K562 (cell line): ENCODE data around the gene AQR. TPM values are rescaled to one million over a fixed set of nuclear protein-coding genes. Genes with fewer than 3 reads are reported as not detected.

Source experiments
- ATAC-seq: fragments of 200-7000 bp; cut with Tn5 transposase; 3 replicates; pipeline ENCODE4 v1.9.1; 2020; ENCODE audit warnings: moderate library complexity
- BruUV-seq: library from RNA; stranded (reverse); fragments of 400-500 nt; replicated peaks from 2 replicates; lab custom pipeline; 2021; lab: Mats Ljungman, UMichigan
- CTCF ChIA-PET: fragments of 300-600 bp; formaldehyde crosslinking; extraction: SDS; loops from one replicate; lab custom pipeline; 2021; ENCODE audit warnings: low intra/inter-chr PET ratio; lab: Yijun Ruan, JAX
- POLR2A ChIA-PET: fragments of 300-600, 350-650 bp; sonication (Branson Sonifier 250); formaldehyde crosslinking; extraction: SDS; loops from one replicate; lab custom pipeline; 2021; ENCODE audit warnings: antibody characterized with exemption, inconsistent platforms; lab: Yijun Ruan, JAX
- DNase-seq, 4 experiments: peaks; one replicate each; pipeline versions ENCODE4 v3.0.0 to v3.0.0-alpha.2; 2011 to 2018; ENCODE audit warnings: low spot score in 3 of 4, mixed read lengths in 3 of 4; ENCODE audit errors: extremely low read depth in 1 of 4
- FAIRE-seq: peaks from 2 replicates; lab custom pipeline; 2011; peaks lifted over from hg19 to GRCh38; lab: Jason Lieb, UNC
- H2AFZ ChIP-seq: 2 replicates; pipeline ENCODE4 v1.6.0; 2011; ENCODE audit warnings: low read depth, low read length, control low read depth, inconsistent platforms
- H3K27ac ChIP-seq: fragments of 200-600 bp; 3 replicates; pipeline ENCODE4 v1.8.0; 2011; ENCODE audit warnings: low read depth, mild to moderate bottlenecking, control low read depth, inconsistent platforms, low read length, moderate library complexity, mixed read lengths; ENCODE audit errors: extremely low read depth
- H3K27me3 ChIP-seq, 2 experiments: fragments of 300-600 bp in 1 of 2; 2 replicates in 1 of 2; 3 replicates in 1 of 2; pipeline versions ENCODE4 v1.6.0 to v1.8.0; 2011; ENCODE audit warnings: inconsistent platforms in 2 of 2, low read length in 2 of 2, mild to moderate bottlenecking in 1 of 2, mixed read lengths in 1 of 2, moderate library complexity in 1 of 2; ENCODE audit not compliant: control insufficient read depth in 2 of 2, insufficient read depth in 2 of 2
- H3K36me3 ChIP-seq: fragments of 300-600 bp; 3 replicates; pipeline ENCODE4 v1.8.0; 2011; ENCODE audit warnings: mild to moderate bottlenecking, low read length, inconsistent platforms; ENCODE audit not compliant: control insufficient read depth, insufficient read depth
- H3K4me1 ChIP-seq, 2 experiments: fragments of 200-600 bp in 1 of 2; replicated peaks in 1 of 2; 2 replicates in 1 of 2; 3 replicates in 1 of 2; pipeline versions ENCODE4 v1.5.1 to v1.8.0; 2011; ENCODE audit warnings: inconsistent platforms in 2 of 2, low read length in 2 of 2, mild to moderate bottlenecking in 1 of 2, mixed read lengths in 1 of 2, moderate library complexity in 1 of 2; ENCODE audit not compliant: control insufficient read depth in 2 of 2, insufficient read depth in 2 of 2
- H3K4me2 ChIP-seq: 2 replicates; pipeline ENCODE4 v1.6.1; 2011; ENCODE audit warnings: low read length, control low read depth, inconsistent platforms, mixed read lengths; ENCODE audit not compliant: insufficient read depth
- H3K4me3 ChIP-seq: fragments of 200-600 bp; sonication (generic), shearing (Covaris generic); 2 replicates; pipeline ENCODE4 v1.5.1; 2016; ENCODE audit warnings: control low read depth, inconsistent platforms
- H3K79me2 ChIP-seq: fragments of 200-600 bp; 3 replicates; pipeline ENCODE4 v1.8.0; 2011; ENCODE audit warnings: low read length, inconsistent platforms; ENCODE audit not compliant: control insufficient read depth, insufficient read depth
- H3K9ac ChIP-seq, 2 experiments: 2 replicates each; pipeline versions ENCODE4 v1.6.0 to v1.6.1; 2011; ENCODE audit warnings: low read depth in 2 of 2, low read length in 2 of 2, control low read depth in 1 of 2, inconsistent platforms in 1 of 2, mild to moderate bottlenecking in 1 of 2, mixed read lengths in 1 of 2; ENCODE audit not compliant: insufficient read depth in 1 of 2
- H3K9me1 ChIP-seq: one replicate; pipeline ENCODE4 v1.6.0; 2011; ENCODE audit warnings: inconsistent platforms, mild to moderate bottlenecking, low read length, moderate library complexity; ENCODE audit not compliant: control insufficient read depth, insufficient read depth
- H3K9me3 ChIP-seq: replicated peaks from 2 replicates; pipeline ENCODE4 v1.5.1; 2011; ENCODE audit warnings: low read depth, low read length, inconsistent platforms; ENCODE audit not compliant: control insufficient read depth, insufficient read depth
- H4K20me1 ChIP-seq: replicated peaks from 2 replicates; pipeline ENCODE4 v1.6.1; 2011; ENCODE audit warnings: low read length, inconsistent platforms, mixed read lengths; ENCODE audit not compliant: control insufficient read depth, insufficient read depth
- ATF3 ChIP-seq, 2 experiments: fragments of 450-650 bp in 1 of 2; sonication (generic) in 1 of 2; formaldehyde crosslinking in 1 of 2; IDR thresholded peaks in 1 of 2; conservative IDR thresholded peaks in 1 of 2; 2 replicates each; pipeline versions ENCODE4 v1.6.1 to v1.8.1; 2016 to 2023; ENCODE audit warnings: mild to moderate bottlenecking in 2 of 2, moderate library complexity in 2 of 2, inconsistent platforms in 1 of 2, missing genetic modification reagents in 1 of 2
- CXXC5 ChIP-seq: fragments of 250-450 bp; sonication (Bioruptor Pico); IDR thresholded peaks from 2 replicates; pipeline ENCODE4 v1.8.0; 2022; ENCODE audit warnings: inconsistent platforms, mild to moderate bottlenecking, moderate library complexity
- EGR1 ChIP-seq: fragments of 450-650 bp; conservative IDR thresholded peaks from 2 replicates; pipeline ENCODE4 v1.6.1; 2017; ENCODE audit warnings: mild to moderate bottlenecking
- HNRNPL ChIP-seq: fragments of 200-400 bp; formaldehyde crosslinking; IDR thresholded peaks from 2 replicates; pipeline ENCODE4 v1.6.1; 2017; ENCODE audit warnings: low read depth, mild to moderate bottlenecking, low read length
- NKRF ChIP-seq: fragments of 450-650 bp; IDR thresholded peaks from 2 replicates; pipeline ENCODE4 v1.6.1; 2016; ENCODE audit warnings: borderline replicate concordance
- PBX2 ChIP-seq, 2 experiments: IDR thresholded peaks in 1 of 2; conservative IDR thresholded peaks in 1 of 2; 2 replicates each; pipeline ENCODE4 v1.6.1; 2016; ENCODE audit warnings: low read depth in 2 of 2, mild to moderate bottlenecking in 1 of 2, missing compliant biosample characterization in 1 of 2, missing genetic modification characterization in 1 of 2, moderate library complexity in 1 of 2
- SIN3A ChIP-seq, 2 experiments: fragments of 150-350 bp in 1 of 2; IDR thresholded peaks; 2 replicates each; pipeline ENCODE4 v1.6.1; 2011 to 2016; ENCODE audit warnings: borderline replicate concordance in 2 of 2, low read depth in 2 of 2, low read length in 2 of 2, mild to moderate bottlenecking in 2 of 2, moderate library complexity in 2 of 2; ENCODE audit not compliant: control insufficient read depth in 1 of 2
- SMARCA4 ChIP-seq: fragments of 450-650 bp; IDR thresholded peaks from 2 replicates; pipeline ENCODE4 v1.6.1; 2016
- YBX1 ChIP-seq: fragments of 450-650 bp; IDR thresholded peaks from 2 replicates; pipeline ENCODE4 v1.7.1; 2016; ENCODE audit warnings: mild to moderate bottlenecking
- ZEB2 ChIP-seq: fragments of 450-650 bp; IDR thresholded peaks from 2 replicates; pipeline ENCODE4 v1.6.1; 2016
- ZNF232 ChIP-seq: sonication (generic); formaldehyde crosslinking; IDR thresholded peaks from 2 replicates; pipeline ENCODE4 v1.8.0; 2022; ENCODE audit warnings: mild to moderate bottlenecking, missing genetic modification reagents
- WGBS: fragments of 100-300 bp; shearing (Covaris generic); methylation state at CpG from one replicate; pipeline ENCODE4 v1.1.6; 2016; ENCODE audit warnings: low coverage, mixed read lengths; ENCODE audit not compliant: insufficient coverage; ENCODE audit errors: missing lambda C conversion rate; 5-methylcytosine and 5-hydroxymethylcytosine counted together
- in situ Hi-C: fragments of 300-500 bp; cut with MboI; formaldehyde crosslinking; loops from 4 replicates; pipeline ENCODE4 v1.15.0; 2018; ENCODE audit warnings: inconsistent platforms, mixed read lengths
- intact Hi-C: fragments of 100-400 bp; cut with micrococcal nuclease; formaldehyde crosslinking; loops from 2 replicates; pipeline ENCODE4 v1.14.2; 2022
- polyA plus RNA-seq, 8 experiments: library from polyadenylated mRNA; depleted of rRNA in 4 of 8; stranded (reverse) in 5 of 8; unstranded in 3 of 8; fragments of >200 nt; fragmentation: Nextera tagmentation in 2 of 8; fragmentation: Illumina TruSeq in 1 of 8; extraction: Ambion mirVana in 2 of 8; extraction: Trizol in 1 of 8; gene quantifications; 2 replicates each; pipeline versions ENCODE4 v1.2.1 to v1.2.3, GENCODE V29; 2011 to 2014; ENCODE audit warnings: inconsistent platforms in 1 of 8, missing spikeins in 1 of 8
- total RNA-seq, 7 experiments: library from RNA; depleted of rRNA in 6 of 7; stranded (reverse); fragments of >200 nt in 6 of 7; fragmentation: Illumina TruSeq in 2 of 7; extraction: Trizol in 2 of 7; gene quantifications; 2 replicates each; pipeline versions ENCODE4 v1.2.1 to v1.2.3, GENCODE V29; 2011 to 2021; ENCODE audit warnings: low replicate concordance in 1 of 7
- TF ChIP-seq, protein P1 (sequence below): fragments of 450-650 bp; formaldehyde crosslinking; IDR thresholded peaks from 2 replicates; pipeline ENCODE4 v1.4.0; 2020; ENCODE audit warnings: mild to moderate bottlenecking, moderate library complexity

AQR gene
- total and polyA plus RNA-seq, 9 of the 15 experiments (the other 6 are each of a cell fraction or from before 2014, with no cell fraction given): 22.0 to 62.9 (median 39.3) TPM

GRCh38 chr15:34986771-34987480, 17.4 kb upstream of the AQR start:
- CTCF ChIA-PET: no interaction called here
- peaks cover 9% of the 10 kb centered on the region; the same call in 1 of the 2 replicates for H4K20me1 ChIP-seq
- POLR2A ChIA-PET: interaction anchor here (0.7 to 2.3 kb wide), 8 partner anchors 10 to 52 kb away, joined by 3 to 16 read pairs (median 4); partner anchors contain the start of gene AQR
- H3K27me3 ChIP-seq: no peaks in the 10 kb centered on the region
- in situ Hi-C loops (no loop called here), intact Hi-C loops (loop anchor here (5.0 to 10.0 kb wide), 3 partner anchors 78 to 560 kb away; partner anchors contain the start of gene DPH6)
- peak overlapping the region; percentile 77 for H3K4me3 ChIP-seq
- DNase-seq (peak; percentile 34 to 63 (median 48)), ATAC-seq (peak; percentile 64), FAIRE-seq (peak; percentile 69)
- TSS peak; percentile 46 for BruUV-seq
- peaks cover 57% of the 10 kb centered on the region for H3K79me2 ChIP-seq
- H3K36me3 ChIP-seq: peaks cover 50% of the 10 kb centered on the region
- H2AFZ ChIP-seq: no peak overlapping the region
- H3K27ac ChIP-seq: peak overlapping the region; percentile 95
- H3K9me3 ChIP-seq: no peaks in the 10 kb centered on the region
- WGBS: under 1% methylated on average over 9 of the region's 9 CpGs
- peak overlapping the region; percentile 75 to 96; a peak in 3 of 4 replicates for H3K9ac ChIP-seq
- H3K9me1 ChIP-seq: no peaks in the 10 kb centered on the region
- peaks cover 0 to 6% of the 10 kb centered on the region in 2 experiments; a peak in 4 of 5 replicates for H3K4me1 ChIP-seq
- peak overlapping the region; percentile 90 for H3K4me2 ChIP-seq
- TF ChIP-seq YBX1 (no peak), SMARCA4 (0 out of 2 replicates have a peak, but pooled peaks have one; percentile 17), CXXC5 (no peak; the same call in 1 of the 2 replicates), ATF3 (IDR thresholded peaks at IDR 0.05) (no peak), ATF3 (CRISPR knock-in tag; conservative IDR thresholded peaks at IDR 0.05) (no peak), EGR1 (no peak), PBX2 (CRISPR knock-in tag; IDR thresholded peaks at IDR 0.05; ENCODE audit: low read depth) (no peak), PBX2 (tag; conservative IDR thresholded peaks at IDR 0.05; ENCODE audit: low read depth) (no peak), ZEB2 (no peak), NKRF (peak; percentile 46; the same call in 1 of the 2 replicates), SIN3A (IDR thresholded peaks at IDR 0.05; ENCODE audit: borderline replicate concordance in 2 of 2, control insufficient read depth in 1 of 2, low read depth in 2 of 2, low read length in 2 of 2) (peak in 1 of 2 experiments; percentile 64; a peak in 1 of 4 replicates), HNRNPL (no peak), ZNF232 (CRISPR knock-in tag) (0 out of 2 replicates have a peak, but pooled peaks have one; percentile 4)
- TF ChIP-seq, protein P1, sequence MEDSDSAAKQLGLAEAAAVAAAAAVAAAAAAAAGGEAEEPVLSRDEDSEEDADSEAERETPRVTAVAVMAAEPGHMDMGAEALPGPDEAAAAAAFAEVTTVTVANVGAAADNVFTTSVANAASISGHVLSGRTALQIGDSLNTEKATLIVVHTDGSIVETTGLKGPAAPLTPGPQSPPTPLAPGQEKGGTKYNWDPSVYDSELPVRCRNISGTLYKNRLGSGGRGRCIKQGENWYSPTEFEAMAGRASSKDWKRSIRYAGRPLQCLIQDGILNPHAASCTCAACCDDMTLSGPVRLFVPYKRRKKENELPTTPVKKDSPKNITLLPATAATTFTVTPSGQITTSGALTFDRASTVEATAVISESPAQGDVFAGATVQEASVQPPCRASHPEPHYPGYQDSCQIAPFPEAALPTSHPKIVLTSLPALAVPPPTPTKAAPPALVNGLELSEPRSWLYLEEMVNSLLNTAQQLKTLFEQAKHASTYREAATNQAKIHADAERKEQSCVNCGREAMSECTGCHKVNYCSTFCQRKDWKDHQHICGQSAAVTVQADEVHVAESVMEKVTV: no peak
